CD8-positive, alpha-beta memory T cell (primary cell): Measurements from ENCODE around the gene DOCK9. TPM values are rescaled to one million over a fixed set of nuclear protein-coding genes. Genes with fewer than 3 reads are reported as not detected.

ENCODE experiments used
- CTCF ChIA-PET: fragments of 350-600 bp; sonication (Branson Sonifier 250); formaldehyde crosslinking; loops from one replicate; lab custom pipeline; 2021; ENCODE audit warnings: antibody characterized with exemption; lab: Charles Lee
- POLR2A ChIA-PET: fragments of 350-600 bp; sonication (Branson Sonifier 250); formaldehyde crosslinking; loops from one replicate; lab custom pipeline; 2021; ENCODE audit warnings: antibody characterized with exemption; lab: Charles Lee
- DNase-seq, 5 donors: peaks; one replicate each; pipeline versions ENCODE4 v3.0.0 to v3.0.0-alpha.2; 2020 to 2022; ENCODE audit warnings: mixed read lengths in 1 of 5
- H3K27ac ChIP-seq: one replicate; pipeline ENCODE4 v1.7.0; 2013; ENCODE audit warnings: low read depth, mild to moderate bottlenecking, low read length, moderate library complexity
- H3K27me3 ChIP-seq: 2 replicates; pipeline ENCODE4 v1.7.0; 2013; ENCODE audit warnings: low read length, mild to moderate bottlenecking; ENCODE audit not compliant: insufficient read depth, poor library complexity, severe bottlenecking
- H3K36me3 ChIP-seq: 2 replicates; pipeline ENCODE4 v1.7.0; 2013; ENCODE audit warnings: mild to moderate bottlenecking, low read length, moderate library complexity; ENCODE audit not compliant: insufficient read depth
- H3K4me1 ChIP-seq: 2 replicates; pipeline ENCODE4 v1.7.0; 2013; ENCODE audit warnings: mild to moderate bottlenecking, low read length, moderate library complexity; ENCODE audit not compliant: insufficient read depth
- H3K4me3 ChIP-seq: 2 replicates; pipeline ENCODE4 v1.7.0; 2013; ENCODE audit warnings: mild to moderate bottlenecking, low read length
- H3K9me3 ChIP-seq: 2 replicates; pipeline ENCODE4 v1.7.0; 2013; ENCODE audit warnings: mild to moderate bottlenecking, low read length
- H3K27ac Mint-ChIP-seq, 8 donors: one replicate each; pipeline ENCODE4 v1.8.0; 2020 to 2021; ENCODE audit warnings: mixed read lengths in 8 of 8, mild to moderate bottlenecking in 6 of 8, inconsistent platforms in 3 of 8, moderate library complexity in 3 of 8
- H3K27me3 Mint-ChIP-seq, 2 donors: one replicate each; pipeline ENCODE4 v1.8.0; 2020 to 2021; ENCODE audit warnings: mixed read lengths in 2 of 2, mild to moderate bottlenecking in 1 of 2, moderate library complexity in 1 of 2
- H3K36me3 Mint-ChIP-seq, 3 donors: one replicate each; pipeline ENCODE4 v1.8.0; 2020 to 2021; ENCODE audit warnings: mixed read lengths in 3 of 3, inconsistent platforms in 1 of 3, mild to moderate bottlenecking in 1 of 3
- H3K4me1 Mint-ChIP-seq, 3 donors: one replicate each; pipeline ENCODE4 v1.8.0; 2020 to 2021; ENCODE audit warnings: mixed read lengths in 3 of 3, inconsistent platforms in 1 of 3, mild to moderate bottlenecking in 1 of 3
- H3K4me3 Mint-ChIP-seq, 7 donors: one replicate each; pipeline ENCODE4 v1.8.0; 2020 to 2021; ENCODE audit warnings: mixed read lengths in 7 of 7, mild to moderate bottlenecking in 6 of 7, moderate library complexity in 4 of 7, inconsistent platforms in 2 of 7
- H3K9me3 Mint-ChIP-seq, 5 donors: one replicate each; pipeline ENCODE4 v1.8.0; 2020 to 2022; ENCODE audit warnings: mixed read lengths in 5 of 5, mild to moderate bottlenecking in 3 of 5, moderate library complexity in 2 of 5, inconsistent platforms in 1 of 5
- polyA plus RNA-seq: library from polyadenylated mRNA; unstranded; fragments of 300-500 nt; fragmentation: Illumina TruSeq; gene quantifications from one replicate; pipeline ENCODE4 v1.2.3, GENCODE V29; 2021
- total RNA-seq, 2 experiments: library from RNA; stranded (reverse); gene quantifications; one replicate each; pipeline ENCODE4 v1.2.3, GENCODE V29; 2021

Gene DOCK9
- total and polyA plus RNA-seq, 3 experiments from 2014 or later: 23.9 to 38.9 (median 35.4) TPM

GRCh38 chr13:98941126-98941525, 36.7 kb downstream of the DOCK9 start:
- ChIA-PET CTCF (no interaction called here), POLR2A (no interaction called here)
- peaks cover 0 to 1% (median 0%) of the 10 kb centered on the region in 5 donors for H3K9me3 Mint-ChIP-seq
- no peak overlapping the region for H3K4me3 Mint-ChIP-seq
- no peaks in the 10 kb centered on the region for H3K4me1 ChIP-seq
- H3K27ac Mint-ChIP-seq: peak overlapping the region in 1 of 8 donors; percentile 46
- no peaks in the 10 kb centered on the region for H3K36me3 ChIP-seq
- no peak overlapping the region for H3K4me3 ChIP-seq
- no peaks in the 10 kb centered on the region for H3K27me3 Mint-ChIP-seq
- no peaks in the 10 kb centered on the region for H3K27me3 ChIP-seq
- H3K4me1 Mint-ChIP-seq: peaks cover 7 to 56% (median 41%) of the 10 kb centered on the region in 3 donors
- H3K36me3 Mint-ChIP-seq: peaks cover 1 to 3% (median 2%) of the 10 kb centered on the region in 3 donors
- no peak overlapping the region for H3K27ac ChIP-seq
- H3K9me3 ChIP-seq: no peaks in the 10 kb centered on the region
- DNase-seq: no peak

- DNase-seq: no peak
- peaks cover 0 to 2% (median 0%) of the 10 kb centered on the region in 5 donors for H3K9me3 Mint-ChIP-seq
- no peaks in the 10 kb centered on the region for H3K4me1 ChIP-seq
- no peaks in the 10 kb centered on the region for H3K9me3 ChIP-seq
- POLR2A ChIA-PET: no interaction called here
- CTCF ChIA-PET: no interaction called here
- no peaks in the 10 kb centered on the region for H3K27me3 ChIP-seq
- H3K4me3 Mint-ChIP-seq: no peak overlapping the region
- no peaks in the 10 kb centered on the region for H3K36me3 ChIP-seq
- no peak overlapping the region for H3K27ac ChIP-seq
- H3K4me1 Mint-ChIP-seq: peaks cover 9 to 49% (median 40%) of the 10 kb centered on the region in 3 donors
- H3K27me3 Mint-ChIP-seq: no peaks in the 10 kb centered on the region
- H3K27ac Mint-ChIP-seq: peak overlapping the region in 1 of 8 donors; percentile 46
- H3K4me3 ChIP-seq: no peak overlapping the region
- peaks cover 2 to 6% (median 6%) of the 10 kb centered on the region in 3 donors for H3K36me3 Mint-ChIP-seq
These were observed 37.4 kb downstream of the DOCK9 start for GRCh38 chr13:98940325-98941001.

- Mint-ChIP-seq H3K27me3 (no peaks in the 10 kb centered on the region), H3K27ac (peak overlapping the region in 2 of 8 donors; percentile 19 to 70), H3K4me1 (peaks cover 9 to 45% (median 35%) of the 10 kb centered on the region in 3 donors), H3K9me3 (peaks cover 0 to 5% (median 3%) of the 10 kb centered on the region in 5 donors), H3K4me3 (no peak overlapping the region), H3K36me3 (peaks cover 5 to 13% (median 9%) of the 10 kb centered on the region in 3 donors)
- Histone ChIP-seq H3K4me3 (no peak overlapping the region), H3K36me3 (no peaks in the 10 kb centered on the region), H3K27me3 (no peaks in the 10 kb centered on the region), H3K27ac (no peak overlapping the region), H3K9me3 (no peaks in the 10 kb centered on the region), H3K4me1 (no peaks in the 10 kb centered on the region)
- ChIA-PET CTCF (no interaction called here), POLR2A (no interaction called here)
- no peak for DNase-seq
These were observed 38.1 kb downstream of the DOCK9 start for GRCh38 chr13:98939660-98940191.

GRCh38 chr13:98938801-98939200, 39.1 kb downstream of the DOCK9 start:
- POLR2A ChIA-PET: no interaction called here
- Mint-ChIP-seq H3K36me3 (peaks cover 7 to 22% (median 16%) of the 10 kb centered on the region in 3 donors), H3K4me1 (peaks cover 10 to 43% (median 36%) of the 10 kb centered on the region in 3 donors), H3K9me3 (peaks cover 0 to 10% (median 10%) of the 10 kb centered on the region in 5 donors), H3K27ac (peak overlapping the region in 3 of 8 donors; percentile 19 to 87 (median 48)), H3K4me3 (no peak overlapping the region), H3K27me3 (no peaks in the 10 kb centered on the region)
- Histone ChIP-seq H3K4me1 (no peaks in the 10 kb centered on the region), H3K36me3 (no peaks in the 10 kb centered on the region), H3K27me3 (no peaks in the 10 kb centered on the region), H3K9me3 (no peaks in the 10 kb centered on the region), H3K4me3 (no peak overlapping the region), H3K27ac (no peak overlapping the region)
- CTCF ChIA-PET: no interaction called here
- no peak for DNase-seq

GRCh38 chr13:98937911-98938381, 39.9 kb downstream of the DOCK9 start:
- no peaks in the 10 kb centered on the region for H3K27me3 ChIP-seq
- H3K36me3 Mint-ChIP-seq: peaks cover 7 to 23% (median 20%) of the 10 kb centered on the region in 3 donors
- CTCF ChIA-PET: no interaction called here

GRCh38 chr13:98934243-98934642, 43.6 kb downstream of the DOCK9 start:
- H3K36me3 ChIP-seq: no peaks in the 10 kb centered on the region
- DNase-seq: no peak
- Mint-ChIP-seq H3K27me3 (no peaks in the 10 kb centered on the region), H3K4me1 (peaks cover 14 to 25% (median 21%) of the 10 kb centered on the region in 3 donors), H3K4me3 (no peak overlapping the region), H3K27ac (peak overlapping the region in 1 of 8 donors; percentile 33), H3K36me3 (peaks cover 10 to 25% (median 23%) of the 10 kb centered on the region in 3 donors), H3K9me3 (peaks cover 0 to 10% (median 10%) of the 10 kb centered on the region in 5 donors)
- H3K9me3 ChIP-seq: no peaks in the 10 kb centered on the region
- ChIA-PET CTCF (no interaction called here), POLR2A (no interaction called here)
- H3K4me1 ChIP-seq: peaks cover 5% of the 10 kb centered on the region
- H3K4me3 ChIP-seq: no peak overlapping the region
- H3K27ac ChIP-seq: no peak overlapping the region
- no peaks in the 10 kb centered on the region for H3K27me3 ChIP-seq

More at GRCh38 chr13:98937911-98938381, 39.9 kb downstream of the DOCK9 start:
- no peak overlapping the region for H3K27ac ChIP-seq
- H3K4me3 ChIP-seq: no peak overlapping the region
- no peaks in the 10 kb centered on the region for H3K4me1 ChIP-seq
- POLR2A ChIA-PET: interaction anchor here (0.6 kb wide), 1 partner anchor 90 kb away, joined by 3 read pairs; no protein-coding TSS in a partner anchor
- Mint-ChIP-seq H3K27me3 (no peaks in the 10 kb centered on the region), H3K9me3 (peaks cover 0 to 10% (median 10%) of the 10 kb centered on the region in 5 donors), H3K4me3 (no peak overlapping the region), H3K4me1 (peaks cover 15 to 41% (median 41%) of the 10 kb centered on the region in 3 donors), H3K27ac (no peak overlapping the region)
- H3K9me3 ChIP-seq: no peaks in the 10 kb centered on the region
- H3K36me3 ChIP-seq: no peaks in the 10 kb centered on the region
- no peak for DNase-seq

GRCh38 chr13:98930151-98930591, 47.7 kb downstream of the DOCK9 start:
- POLR2A ChIA-PET: no interaction called here
- peak overlapping the region in 2 of 8 donors; percentile 43 to 51 for H3K27ac Mint-ChIP-seq
- peaks cover 5% of the 10 kb centered on the region for H3K4me1 ChIP-seq
- peaks cover 17 to 46% (median 24%) of the 10 kb centered on the region in 3 donors for H3K36me3 Mint-ChIP-seq
- H3K4me1 Mint-ChIP-seq: peaks cover 7 to 17% (median 13%) of the 10 kb centered on the region in 3 donors
- CTCF ChIA-PET: no interaction called here
- no peaks in the 10 kb centered on the region for H3K27me3 ChIP-seq
- H3K9me3 ChIP-seq: no peaks in the 10 kb centered on the region
- no peaks in the 10 kb centered on the region for H3K36me3 ChIP-seq
- DNase-seq: peak in 1 of 5 donors; percentile 13
- H3K9me3 Mint-ChIP-seq: peaks cover 0 to 10% (median 8%) of the 10 kb centered on the region in 5 donors
- no peak overlapping the region for H3K4me3 Mint-ChIP-seq
- H3K27me3 Mint-ChIP-seq: no peaks in the 10 kb centered on the region
- peak overlapping the region; percentile 33 for H3K4me3 ChIP-seq
- no peak overlapping the region for H3K27ac ChIP-seq
